Heart right ventricle (tissue), 16 donors: ENCODE data around the gene KATNAL1. TPM values are rescaled to one million over a fixed set of nuclear protein-coding genes. Genes with fewer than 3 reads are reported as not detected.

ENCODE experiments used
- ATAC-seq, 8 donors: fragments of 200-7000 bp; cut with Tn5 transposase; one replicate each; pipeline ENCODE4 v1.9.1; 2020; ENCODE audit warnings: mild to moderate bottlenecking in 8 of 8, moderate library complexity in 8 of 8, moderate number of reproducible peaks in 1 of 8
- DNase-seq, 2 donors: peaks; one replicate each; pipeline ENCODE4 v3.0.0-alpha.2; 2020
- H3K27ac ChIP-seq, 10 donors: fragments of 200-600 bp; sonication (generic) in 2 of 10; one replicate each; pipeline versions ENCODE4 v1.5.0 to v1.8.0; 2020 to 2022; ENCODE audit warnings: mild to moderate bottlenecking in 3 of 10
- H3K27me3 ChIP-seq, 7 donors: fragments of 200-600 bp; one replicate each; pipeline ENCODE4 v1.8.0; 2021 to 2022; ENCODE audit warnings: mild to moderate bottlenecking in 2 of 7
- H3K36me3 ChIP-seq, 9 donors: fragments of 200-600 bp; sonication (generic) in 1 of 9; one replicate each; pipeline versions ENCODE4 v1.5.0 to v1.8.0; 2020 to 2022; ENCODE audit warnings: mild to moderate bottlenecking in 2 of 9
- H3K4me1 ChIP-seq, 9 donors: fragments of 200-600 bp; sonication (generic) in 1 of 9; one replicate each; pipeline versions ENCODE4 v1.5.0 to v1.8.0; 2020 to 2022; ENCODE audit warnings: mild to moderate bottlenecking in 4 of 9
- H3K4me3 ChIP-seq, 10 donors: fragments of 200-600 bp; sonication (generic) in 2 of 10; one replicate each; pipeline versions ENCODE4 v1.5.0 to v1.8.0; 2020 to 2022; ENCODE audit warnings: mild to moderate bottlenecking in 7 of 10, moderate library complexity in 2 of 10
- H3K9me3 ChIP-seq, 11 donors: fragments of 200-600 bp in 10 of 11; sonication (generic) in 2 of 11; one replicate each; pipeline versions ENCODE4 v1.5.0 to v1.8.0; 2013 to 2022; ENCODE audit warnings: mild to moderate bottlenecking in 2 of 11, control low read depth in 1 of 11, moderate library complexity in 1 of 11
- WGBS, 2 donors: extraction: QIAGEN DNeasy Blood & Tissue Kit; methylation state at CpG; one replicate each; pipeline ENCODE4 v1.1.7; 2013; ENCODE audit warnings: inconsistent platforms in 1 of 2; 5-methylcytosine and 5-hydroxymethylcytosine counted together
- intact Hi-C, 10 donors: fragments of 100-400 bp; cut with DNase I; formaldehyde crosslinking; loops; one replicate each; pipeline versions ENCODE4 v1.11.1 to v1.14.2; 2022
- polyA plus RNA-seq, 2 donors: library from polyadenylated mRNA; stranded (reverse); fragments of 200-250 nt; gene quantifications; one replicate each; pipeline ENCODE4 v1.2.3, GENCODE V29; 2013
- total RNA-seq, 10 donors: library from RNA; stranded (reverse); fragmentation: NEBNext Ultra II Directional in 3 of 10; extraction: Animal tissue kit (Norgen Biotek cat#: 25700) in 3 of 10; gene quantifications; one replicate each; pipeline versions ENCODE4 v1.2.1 to v1.2.4, GENCODE V29; 2021 to 2023
- TF ChIP-seq, protein P1 (sequence below), 9 donors: fragments of 200-600 bp; sonication (generic) in 2 of 9; IDR thresholded peaks; one replicate each; pipeline versions ENCODE4 v1.5.0 to v1.8.0; 2021 to 2022; ENCODE audit warnings: antibody characterized with exemption in 9 of 9, mild to moderate bottlenecking in 5 of 9, moderate library complexity in 1 of 9
- donor health status: Arrhythmogenic right ventricular cardiomyopathy.
- donor health status: ischemic (EF 13 %, LVEDD 7.1; RV severe dilation, severe dysfunction).
- donor health status: healthy with polysubstance abuse.
- donor health status: DM: no; HTN: yes; CAD: no.
- donor health status: DM: no; HTN: no; CAD: no.
- donor health status: ischemic (EF 25% LVEDD 6.9; RV normal size, moderate dysfunction).
- donor health status: ischemic (EF 25% LVEDD 5.7; RV mildly dilated, moderate dysfunction).
- donor health status: healthy.
- donor health status: DM: yes; HTN: yes; CAD: no.
- donor health status: Ischemic cardiomyopathy.
- donor health status: ischemic (EF 35%, LVEDD 5.7; RV mildly dilated, moderate dysfunction).
- donor health status: nonischemic (EF 11% LVEDD 7.7; RV severe dilation, severe dysfunction).
- donor health status: DM: yes; HTN: yes; CAD: no.
- donor health status: PGD.
- donor health status: ischemic (EF 29% LVEDD 5.4; RV normal size, mild dysfunction).
- donor health status: nonischemic (EF 23%, LVEDD 6.1; RV moderate dilation, normal function).

KATNAL1 gene
- total and polyA plus RNA-seq, 12 donors: 5.1 to 61.9 (median 51.9) TPM

DNA sequence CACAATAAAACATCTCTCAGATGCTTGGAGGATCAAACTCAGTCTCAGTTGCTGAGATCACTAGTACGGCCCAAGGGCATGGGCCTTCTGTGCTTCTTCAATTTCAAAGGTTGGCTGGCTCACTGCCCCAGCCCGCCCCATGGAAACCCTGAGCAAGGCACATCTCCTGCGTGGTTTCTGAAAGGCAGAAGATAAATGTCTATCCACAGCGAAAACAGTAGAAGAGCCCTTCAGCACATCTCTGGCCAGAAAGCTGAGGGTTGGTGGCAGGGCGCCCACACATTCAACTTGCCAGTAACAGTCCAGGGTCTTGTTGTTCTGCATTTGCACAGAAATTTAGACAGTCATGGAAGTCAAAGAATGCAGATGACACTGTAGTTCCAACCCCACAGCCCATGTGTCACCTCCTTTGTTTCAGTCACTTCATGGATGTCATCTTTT lies 24.0 kb upstream of the KATNAL1 start:
- 47 to 60% methylated on average over 5 of the region's 5 CpGs for WGBS, 2 donors
- intact Hi-C loops: loop anchor here in 3 of 10 donors (10.0 kb wide), 1 partner anchor 197 kb away; no protein-coding TSS in a partner anchor
- H3K27ac ChIP-seq: no peak overlapping the region
- H3K36me3 ChIP-seq: no peaks in the 10 kb centered on the region
- H3K27me3 ChIP-seq: no peaks in the 10 kb centered on the region
- no peak overlapping the region for H3K4me3 ChIP-seq
- peaks cover 0 to 6% (median 0%) of the 10 kb centered on the region in 9 donors for H3K4me1 ChIP-seq
- no peak for DNase-seq
- peak in 4 of 8 donors; percentile 29 to 65 (median 59) for ATAC-seq
- H3K9me3 ChIP-seq: no peaks in the 10 kb centered on the region
- TF ChIP-seq, protein P1, sequence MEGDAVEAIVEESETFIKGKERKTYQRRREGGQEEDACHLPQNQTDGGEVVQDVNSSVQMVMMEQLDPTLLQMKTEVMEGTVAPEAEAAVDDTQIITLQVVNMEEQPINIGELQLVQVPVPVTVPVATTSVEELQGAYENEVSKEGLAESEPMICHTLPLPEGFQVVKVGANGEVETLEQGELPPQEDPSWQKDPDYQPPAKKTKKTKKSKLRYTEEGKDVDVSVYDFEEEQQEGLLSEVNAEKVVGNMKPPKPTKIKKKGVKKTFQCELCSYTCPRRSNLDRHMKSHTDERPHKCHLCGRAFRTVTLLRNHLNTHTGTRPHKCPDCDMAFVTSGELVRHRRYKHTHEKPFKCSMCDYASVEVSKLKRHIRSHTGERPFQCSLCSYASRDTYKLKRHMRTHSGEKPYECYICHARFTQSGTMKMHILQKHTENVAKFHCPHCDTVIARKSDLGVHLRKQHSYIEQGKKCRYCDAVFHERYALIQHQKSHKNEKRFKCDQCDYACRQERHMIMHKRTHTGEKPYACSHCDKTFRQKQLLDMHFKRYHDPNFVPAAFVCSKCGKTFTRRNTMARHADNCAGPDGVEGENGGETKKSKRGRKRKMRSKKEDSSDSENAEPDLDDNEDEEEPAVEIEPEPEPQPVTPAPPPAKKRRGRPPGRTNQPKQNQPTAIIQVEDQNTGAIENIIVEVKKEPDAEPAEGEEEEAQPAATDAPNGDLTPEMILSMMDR (IDR thresholded peaks at IDR 0.05): no peak

DNA sequence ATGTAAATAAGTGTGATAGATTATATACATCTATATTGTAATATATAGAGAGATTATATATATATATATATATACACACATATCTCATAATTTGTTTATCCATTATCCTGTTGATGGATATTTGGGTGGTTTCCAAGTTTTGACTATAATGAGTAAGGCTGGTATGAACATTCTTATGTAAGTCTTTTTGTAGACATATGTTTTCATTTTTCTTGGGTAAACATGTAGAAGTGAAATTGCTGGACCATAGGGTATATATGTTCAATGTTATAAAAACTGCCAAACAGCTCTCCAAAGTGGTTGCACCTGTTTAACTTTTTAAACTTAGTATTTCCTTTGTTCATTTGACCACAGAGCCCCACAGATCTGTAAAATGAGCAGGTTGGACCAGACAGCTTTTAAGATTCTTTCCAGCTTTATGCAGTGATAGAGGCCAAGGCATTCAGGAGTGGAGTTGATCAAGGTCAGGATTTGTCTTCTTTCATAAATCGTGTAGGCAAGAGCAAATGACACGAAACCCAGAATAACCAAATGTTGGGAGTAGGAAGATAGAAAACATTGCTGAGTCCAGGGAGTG lies 21.7 kb upstream of the KATNAL1 start:
- ATAC-seq: no peak
- no peak for DNase-seq
- Histone ChIP-seq H3K9me3 (no peaks in the 10 kb centered on the region), H3K4me3 (no peak overlapping the region), H3K27ac (no peak overlapping the region), H3K36me3 (no peaks in the 10 kb centered on the region), H3K4me1 (peaks cover 0 to 6% (median 0%) of the 10 kb centered on the region in 9 donors), H3K27me3 (no peaks in the 10 kb centered on the region)
- 78 to 85% methylated on average over 2 of the region's 2 CpGs for WGBS, 2 donors
- intact Hi-C loops: no loop called here
- TF ChIP-seq, protein P1 (IDR thresholded peaks at IDR 0.05): no peak

DNA sequence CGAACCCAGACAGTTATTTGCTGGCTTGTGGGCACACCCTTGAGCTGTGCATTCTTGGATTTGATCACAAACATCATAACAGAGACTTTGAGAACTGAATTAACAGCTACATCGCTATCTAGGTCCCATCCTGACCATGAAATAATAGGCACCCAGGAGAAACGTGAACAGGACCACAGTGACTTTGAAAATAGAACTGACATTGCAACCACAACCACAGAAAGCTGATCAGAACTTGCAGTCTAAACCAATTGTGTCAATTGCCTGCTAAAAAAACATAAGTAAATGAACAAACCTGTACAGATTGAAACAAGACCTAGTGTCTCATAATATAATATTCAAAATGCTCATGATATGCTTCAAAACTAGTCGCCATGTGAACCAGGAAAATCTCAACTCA lies 18.3 kb upstream of the KATNAL1 start:
- Histone ChIP-seq H3K9me3 (no peaks in the 10 kb centered on the region), H3K4me3 (no peak overlapping the region), H3K4me1 (peaks cover 0 to 5% (median 0%) of the 10 kb centered on the region in 9 donors), H3K36me3 (no peaks in the 10 kb centered on the region), H3K27ac (no peak overlapping the region), H3K27me3 (no peaks in the 10 kb centered on the region)
- DNase-seq (no peak), ATAC-seq (no peak)
- TF ChIP-seq, protein P1 (IDR thresholded peaks at IDR 0.05): no peak
- intact Hi-C loops: no loop called here
- 89 to 90% methylated on average over 4 of the region's 4 CpGs for WGBS, 2 donors

DNA sequence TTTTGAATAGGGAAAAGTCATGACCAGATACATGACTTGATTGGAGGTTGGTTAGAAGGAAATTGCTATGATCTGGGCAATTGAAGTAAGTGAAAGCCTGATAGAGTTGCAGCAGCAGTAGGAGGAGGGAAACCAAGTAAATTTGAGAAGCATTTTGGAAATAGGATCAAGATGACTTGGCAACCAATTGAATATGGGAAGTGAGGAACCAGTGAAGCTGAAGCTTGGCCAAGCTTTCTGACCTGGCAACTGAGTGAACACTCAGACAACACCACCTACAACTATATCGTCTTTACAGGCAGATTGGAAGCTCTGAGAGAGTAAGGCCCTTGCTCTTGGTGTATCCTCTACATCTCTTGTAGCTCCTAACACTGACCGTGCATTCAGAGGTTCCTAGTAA lies 16.2 kb upstream of the KATNAL1 start:
- ATAC-seq (no peak), DNase-seq (no peak)
- 74 to 77% methylated on average over 2 of the region's 2 CpGs for WGBS, 2 donors
- Histone ChIP-seq H3K36me3 (no peaks in the 10 kb centered on the region), H3K27ac (no peak overlapping the region), H3K4me3 (no peak overlapping the region), H3K9me3 (no peaks in the 10 kb centered on the region), H3K27me3 (no peaks in the 10 kb centered on the region), H3K4me1 (peaks cover 0 to 21% (median 11%) of the 10 kb centered on the region in 9 donors)
- intact Hi-C loops: no loop called here
- TF ChIP-seq, protein P1 (IDR thresholded peaks at IDR 0.05): no peak
